Caki2 (cell line): ENCODE measurements around the gene GLB1L2. TPM values are rescaled to one million over a fixed set of nuclear protein-coding genes. Genes with fewer than 3 reads are reported as not detected.
"Not testable (repeated sequence)": the region's sequence is repeated elsewhere in the genome, so short reads cannot be mapped to it uniquely, and the experiment has no call there.

Experiments
- DNase-seq: peaks from one replicate; pipeline ENCODE4 v3.0.0-alpha.2; 2015; ENCODE audit warnings: low read depth
- in situ Hi-C: cut with HindIII; loops from 2 replicates; pipeline ENCODE4 v1.10.0; 2016; ENCODE audit warnings: low sequenced_read_pairs, low pct_unique_long_range_greater_than_20kb, mixed read lengths
- total RNA-seq: library from RNA; depleted of rRNA; stranded (reverse); fragments of >200 nt; shearing (Covaris generic); gene quantifications from 2 replicates; pipeline ENCODE4 v1.2.3, GENCODE V29; 2014; ENCODE audit warnings: low replicate concordance

GLB1L2 gene
- total RNA-seq, 1 experiment from 2014 or later, result 1.9 TPM

GRCh38 chr11:134342572-134343340 is 11.0 kb downstream of the GLB1L2 start:
- in situ Hi-C loops, result no loop called here
- DNase-seq, result no peak

- in situ Hi-C loops, result no loop called here
- DNase-seq, result no peak
Measured at GRCh38 chr11:134343646-134344045, 11.9 kb downstream of the GLB1L2 start.

- in situ Hi-C loops, DNase-seq: not testable (repeated sequence)
Measured at GRCh38 chr11:134344497-134345236, 12.9 kb downstream of the GLB1L2 start.

GRCh38 chr11:134345237-134345550 is 13.4 kb downstream of the GLB1L2 start:
- DNase-seq, result no peak
- in situ Hi-C loops, result no loop called here

GRCh38 chr11:134346101-134346975 is 14.6 kb downstream of the GLB1L2 start:
- in situ Hi-C loops, result no loop called here
- DNase-seq, result no peak

GRCh38 chr11:134346976-134347350 is 15.2 kb downstream of the GLB1L2 start:
- no peak for DNase-seq
- in situ Hi-C loops, result no loop called here

GRCh38 chr11:134347441-134347840 is 15.7 kb downstream of the GLB1L2 start:
- DNase-seq, result no peak
- in situ Hi-C loops, result no loop called here

- DNase-seq, result no peak
- in situ Hi-C loops, result no loop called here
Measured at GRCh38 chr11:134349109-134349801, 17.5 kb downstream of the GLB1L2 start.

GRCh38 chr11:134349802-134350355 is 18.1 kb downstream of the GLB1L2 start:
- in situ Hi-C loops, result no loop called here
- no peak for DNase-seq

- DNase-seq, result no peak
- in situ Hi-C loops, result no loop called here
Measured at GRCh38 chr11:134350381-134350780, 18.6 kb downstream of the GLB1L2 start.

GRCh38 chr11:134352111-134352510 is 20.3 kb downstream of the GLB1L2 start:
- in situ Hi-C loops, result no loop called here
- no peak for DNase-seq

GRCh38 chr11:134355136-134355535 is 23.3 kb downstream of the GLB1L2 start:
- in situ Hi-C loops, result no loop called here
- DNase-seq, result no peak

GRCh38 chr11:134355656-134356055 is 23.9 kb downstream of the GLB1L2 start:
- DNase-seq, result no peak
- in situ Hi-C loops, result no loop called here

GRCh38 chr11:134356656-134357544 is 25.1 kb downstream of the GLB1L2 start:
- no peak for DNase-seq
- in situ Hi-C loops, result no loop called here

- no peak for DNase-seq
- in situ Hi-C loops, result no loop called here
Measured at GRCh38 chr11:134357545-134357839, 25.7 kb downstream of the GLB1L2 start.

GRCh38 chr11:134358165-134358855 is 26.5 kb downstream of the GLB1L2 start:
- in situ Hi-C loops, result no loop called here
- no peak for DNase-seq
